Left cardiac atrium (tissue), 4 donors: Measurements from ENCODE around the gene ACP5. TPM values are rescaled to one million over a fixed set of nuclear protein-coding genes. Genes with fewer than 3 reads are reported as not detected.
"Not testable (repeated sequence)": the region's sequence is repeated elsewhere in the genome, so short reads cannot be mapped to it uniquely, and the experiment has no call there.

ENCODE experiments used
- ATAC-seq, 2 donors: fragments of 200-7000 bp; cut with Tn5 transposase; one replicate each; pipeline ENCODE4 v1.9.1; 2020; ENCODE audit warnings: mild to moderate bottlenecking in 2 of 2, moderate library complexity in 2 of 2
- DNase-seq: peaks from one replicate; pipeline ENCODE4 v3.0.0-alpha.2; 2020
- intact Hi-C, 2 donors: fragments of 100-400 bp; cut with DNase I; formaldehyde crosslinking; loops; one replicate each; pipeline versions ENCODE4 v1.14.1 to v1.15.1; 2022 to 2023
- total RNA-seq, 2 donors: library from RNA; stranded (reverse); fragmentation: NEBNext Ultra II Directional; extraction: Animal tissue kit (Norgen Biotek cat#: 25700); gene quantifications; one replicate each; pipeline ENCODE4 v1.2.1, GENCODE V29; 2021
- donor health status: DM: no; HTN: yes; CAD: no.
- donor health status: DM: no; HTN: yes; CAD: no; lungs with severe emphysema.
- donor health status: DM: yes; HTN: yes; CAD: no.
- donor health status: Dilated cardiomyopathy.

The ACP5 gene
- total RNA-seq, 2 donors from 2014 or later: 4.5 to 5.4 TPM

DNA sequence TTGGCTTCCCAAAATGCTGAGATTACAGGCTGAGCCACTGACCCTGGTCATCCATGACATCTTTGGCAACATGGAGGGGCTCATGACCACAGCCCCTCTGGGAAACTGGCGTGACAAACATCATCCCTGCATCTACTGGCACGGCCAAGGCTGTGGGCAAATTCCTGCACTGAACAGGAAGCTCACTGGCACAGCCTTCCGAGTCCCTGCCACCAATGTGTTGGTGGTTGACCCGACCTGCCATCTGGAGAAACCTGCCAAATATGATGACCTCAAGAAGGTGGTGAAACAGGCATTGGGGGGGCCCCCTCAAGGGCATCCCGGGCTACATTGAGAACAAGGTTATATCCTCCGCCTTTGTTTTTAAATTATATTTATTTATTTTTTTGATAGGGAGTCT, 8.9 kb upstream of the ACP5 start:
- DNase-seq (no peak), ATAC-seq (no peak)
- intact Hi-C loops: no loop called here

DNA sequence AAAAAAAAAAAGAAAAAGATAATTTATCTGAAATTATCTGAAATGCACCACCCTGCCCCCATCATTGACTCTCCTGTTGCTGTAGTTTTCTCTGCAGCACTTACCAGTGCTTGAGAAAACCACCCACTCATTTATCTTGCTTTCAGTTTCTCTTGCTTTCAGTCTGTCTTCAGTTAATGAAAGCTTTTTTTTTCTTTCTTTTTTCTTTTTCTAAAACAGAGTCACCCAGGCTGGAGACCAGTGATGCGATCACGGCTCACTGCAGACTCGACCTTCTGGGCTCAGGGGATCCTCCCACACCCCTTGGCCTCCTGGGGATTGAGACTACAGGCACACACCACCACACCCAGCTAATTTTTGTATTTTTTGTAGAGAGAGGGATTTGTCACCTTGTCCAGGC, 4.3 kb upstream of the ACP5 start:
- ATAC-seq (no peak), DNase-seq (no peak)
- intact Hi-C loops: no loop called here

GRCh38 chr19:11580116-11580515, 2.7 kb upstream of the ACP5 start:
- no peak for ATAC-seq
- intact Hi-C loops: no loop called here
- DNase-seq: no peak

- peak; percentile 59 for DNase-seq
- ATAC-seq: peak; percentile 62 to 66
- intact Hi-C loops: no loop called here
Measured at GRCh38 chr19:11578258-11579142, 1.1 kb upstream of the ACP5 start.

GRCh38 chr19:11576227-11576626, 1.2 kb downstream of the ACP5 start:
- intact Hi-C loops: no loop called here
- ATAC-seq (peak in 1 of 2 donors; percentile 41), DNase-seq (no peak)

- no peak for DNase-seq
- no peak for ATAC-seq
- intact Hi-C loops: no loop called here
Measured at GRCh38 chr19:11574689-11575088, 2.8 kb downstream of the ACP5 start.

DNA sequence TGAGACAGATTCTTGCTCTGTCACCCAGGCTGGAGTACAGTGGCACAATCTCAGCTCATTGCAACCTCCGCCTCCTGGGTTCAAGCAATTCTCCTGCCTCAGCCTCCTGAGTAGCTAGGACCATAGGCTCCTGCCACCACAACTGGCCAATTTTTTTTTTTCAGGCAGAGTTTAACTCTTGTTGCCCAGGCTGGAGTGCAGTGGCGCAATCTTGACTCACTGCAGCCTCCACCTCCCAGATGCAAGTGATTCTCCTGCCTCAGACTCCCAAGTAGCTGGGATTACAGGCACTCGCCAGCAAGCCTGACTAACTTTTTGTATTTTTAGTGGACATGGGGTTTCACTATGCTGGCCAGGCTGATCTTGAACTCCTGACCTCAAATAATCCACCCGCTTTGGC, 3.7 kb downstream of the ACP5 start:
- DNase-seq: not testable (repeated sequence)

GRCh38 chr19:11573354-11573753, 4.1 kb downstream of the ACP5 start:
- DNase-seq, intact Hi-C loops, ATAC-seq: not testable (repeated sequence)

More for the DNA sequence above, 3.7 kb downstream of the ACP5 start:
- intact Hi-C loops, ATAC-seq: not testable (repeated sequence)

- DNase-seq (no peak), ATAC-seq (no peak)
- intact Hi-C loops: no loop called here
Measured at GRCh38 chr19:11570039-11570462, 7.4 kb downstream of the ACP5 start.

GRCh38 chr19:11566164-11566563, 11.3 kb downstream of the ACP5 start:
- no peak for ATAC-seq
- intact Hi-C loops: no loop called here
- no peak for DNase-seq

GRCh38 chr19:11565649-11565980, 11.8 kb downstream of the ACP5 start:
- intact Hi-C loops, ATAC-seq, DNase-seq: not testable (repeated sequence)

GRCh38 chr19:11564082-11564807, 13.2 kb downstream of the ACP5 start:
- intact Hi-C loops, ATAC-seq, DNase-seq: not testable (repeated sequence)

GRCh38 chr19:11563532-11563931, 13.9 kb downstream of the ACP5 start:
- DNase-seq: no peak
- ATAC-seq: no peak
- intact Hi-C loops: no loop called here

DNA sequence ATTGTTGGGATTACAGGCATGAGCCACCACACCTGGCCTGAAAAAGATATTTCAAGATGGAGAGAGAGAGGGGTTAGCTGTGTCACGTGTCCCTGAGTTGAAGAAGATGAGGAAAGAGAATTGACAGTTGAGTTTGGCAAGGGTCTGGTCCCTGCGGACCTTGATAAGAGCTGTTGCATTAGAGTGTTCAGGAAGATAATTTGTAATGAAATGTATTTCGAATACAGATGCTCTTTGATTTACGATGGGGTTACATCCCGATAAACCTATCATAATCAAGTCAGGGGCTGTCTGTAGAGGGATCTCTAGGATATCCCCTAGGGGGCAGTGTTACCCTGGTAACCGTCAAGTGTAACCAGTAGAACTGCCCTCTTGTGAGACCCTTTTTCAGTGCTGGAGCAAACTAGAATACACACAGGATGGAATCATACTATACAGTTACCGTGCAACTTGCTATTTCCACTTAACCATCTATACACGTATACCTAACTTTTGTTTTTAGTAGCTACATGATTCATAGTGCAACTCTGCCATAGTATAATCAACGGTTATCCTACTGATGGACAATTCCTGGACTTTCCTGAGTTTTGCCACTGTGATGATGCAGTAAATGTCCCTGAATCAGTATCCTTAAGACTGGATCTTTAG, 16.9 kb downstream of the ACP5 start:
- DNase-seq (no peak), ATAC-seq (peak; percentile 45 to 47)
- intact Hi-C loops: no loop called here

DNA sequence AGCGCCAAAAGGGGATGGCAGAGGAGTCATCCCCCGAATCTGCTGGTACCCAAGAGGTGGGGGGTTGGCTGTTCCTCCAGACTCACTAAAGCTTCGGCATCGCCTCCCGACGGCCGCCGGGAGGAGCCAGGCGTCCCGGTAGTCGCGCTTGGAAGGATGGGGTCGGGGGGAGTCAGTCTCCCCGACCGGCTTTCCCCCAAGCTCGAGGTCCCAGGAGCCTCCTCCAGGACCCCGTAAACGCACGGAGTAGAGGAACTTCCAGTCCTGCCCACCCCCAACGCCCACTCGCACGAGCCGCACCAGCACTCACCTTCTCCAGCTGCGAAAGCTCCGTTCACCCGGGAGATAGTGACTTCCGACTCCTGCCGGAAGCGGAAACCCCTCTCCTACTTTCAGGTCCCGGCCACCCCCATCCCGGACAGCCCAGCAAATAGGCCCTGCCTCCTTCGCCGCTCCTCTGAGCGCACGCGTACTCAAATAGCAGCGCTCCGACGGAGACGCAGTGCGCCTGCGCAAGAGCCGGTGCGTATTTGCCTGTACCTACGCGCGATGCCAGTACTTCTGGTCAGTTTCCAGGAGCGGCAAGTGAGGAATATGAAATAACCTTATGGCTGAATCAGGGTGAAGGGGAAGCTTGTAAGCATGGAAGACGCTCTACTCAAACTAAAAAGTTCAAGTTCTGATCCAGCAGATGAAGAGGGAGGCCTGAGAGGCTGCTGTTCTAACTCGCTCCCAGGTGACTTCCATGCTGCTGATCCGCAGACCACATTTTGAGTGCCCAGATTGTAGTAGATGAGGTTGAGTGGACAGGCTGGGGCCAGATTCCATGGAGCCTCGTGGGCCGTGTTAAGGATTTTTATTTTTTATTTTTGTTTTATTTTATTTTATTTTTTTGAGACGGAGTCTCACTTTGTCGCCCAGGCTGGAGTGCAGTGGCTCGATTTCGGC, 18.3 kb downstream of the ACP5 start, which contains the start of gene ELOF1:
Gene ELOF1, minus strand, starts transcription at position 350 of the 948 bp plus-strand sequence. CDS start 4,883 bp downstream, outside the sequence.
- DNase-seq: peak; percentile 98
- intact Hi-C loops: no loop called here
- ATAC-seq: peak; percentile 99

DNA sequence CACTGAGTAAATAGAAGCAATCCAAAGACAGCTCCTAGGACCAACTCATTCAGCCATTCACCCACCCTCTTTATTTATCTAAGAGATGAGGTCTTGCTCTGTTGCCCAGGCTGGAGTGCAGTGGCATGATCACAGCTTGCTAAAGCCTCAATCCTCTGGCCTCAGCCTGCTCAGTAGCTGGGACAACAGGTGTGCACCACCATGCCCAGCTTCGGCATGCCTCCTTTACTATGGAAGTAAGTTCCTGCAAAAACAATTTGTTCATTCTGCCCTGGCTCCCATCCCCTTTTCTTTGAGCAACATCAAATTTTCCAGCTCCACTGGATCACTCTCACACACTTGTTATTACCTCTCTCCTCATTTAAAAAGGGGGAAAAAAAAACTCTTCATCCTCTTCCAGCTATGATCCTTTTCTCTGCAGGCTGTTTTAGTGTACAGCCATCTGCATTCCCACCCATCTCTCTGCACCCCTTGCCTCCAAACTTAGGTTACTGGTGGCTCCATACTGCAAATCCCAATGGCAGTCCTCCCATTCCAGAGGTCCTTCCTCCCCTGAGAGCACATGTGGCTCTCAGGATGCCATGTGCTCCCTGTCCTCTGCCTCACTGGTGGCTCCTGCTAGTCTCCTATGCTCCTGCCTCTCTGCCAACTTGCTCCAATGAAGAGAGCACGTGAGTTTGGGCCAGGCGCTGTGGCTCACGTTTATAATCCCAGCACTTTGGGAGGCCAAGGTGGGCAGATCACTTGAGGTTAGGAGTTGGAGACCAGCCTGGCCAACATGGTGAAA, 20.6 kb downstream of the ACP5 start:
- DNase-seq (no peak), ATAC-seq (no peak)
- intact Hi-C loops: no loop called here

DNA sequence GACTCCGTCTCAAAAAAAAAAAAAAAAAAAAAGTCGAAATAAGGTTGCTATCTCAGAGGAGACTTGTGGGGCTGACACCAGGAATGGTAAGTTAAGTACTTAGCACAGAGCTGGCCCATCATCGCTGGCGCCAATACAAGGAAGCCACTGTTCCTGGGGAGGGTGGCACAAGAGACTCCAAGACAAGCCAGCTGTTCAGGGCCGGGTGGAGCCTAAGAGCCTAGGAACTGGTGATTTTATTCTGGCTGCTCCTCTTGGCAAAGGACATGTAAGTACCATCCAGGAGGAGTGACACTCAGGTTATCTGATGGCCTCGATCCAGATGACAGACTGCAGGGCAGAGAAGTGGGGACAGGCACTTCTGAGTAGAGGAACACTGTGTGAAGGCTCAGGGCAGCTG, 22.2 kb downstream of the ACP5 start:
- DNase-seq: no peak
- intact Hi-C loops: no loop called here
- peak in 1 of 2 donors; percentile 1 for ATAC-seq

DNA sequence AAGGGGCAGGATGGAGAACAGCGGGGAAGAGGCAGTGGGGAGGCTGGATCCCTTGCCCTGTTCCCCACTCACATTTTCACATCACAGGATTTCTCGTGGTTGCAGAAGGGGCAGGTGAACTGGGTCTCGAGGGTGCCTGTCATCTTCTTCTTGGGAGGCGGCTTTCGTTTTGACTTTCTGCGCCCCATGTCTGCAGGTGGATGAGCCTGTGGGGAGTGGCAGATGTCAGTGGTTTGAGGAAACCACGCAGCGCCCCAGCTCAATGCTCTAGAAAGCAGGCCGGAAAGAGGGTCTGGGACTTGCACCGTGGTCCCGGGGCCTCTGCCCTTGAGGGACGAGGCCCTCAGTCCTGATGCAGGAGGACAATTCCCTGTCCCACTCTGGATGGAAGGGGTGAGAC, 23.3 kb downstream of the ACP5 start:
- intact Hi-C loops: no loop called here
- ATAC-seq (no peak), DNase-seq (no peak)
